ENCODE measurements around the gene PELI3. TPM values are rescaled to one million over a fixed set of nuclear protein-coding genes. Genes with fewer than 3 reads are reported as not detected.
A peak's percentile ranks its signal among the peaks of the same experiment; 100 is the strongest.

The PELI3 gene
- total and polyA plus RNA-seq, 2 of the 8 experiments (the other 6 are each of a cell fraction or from before 2014, with no cell fraction given): 5.2 to 7.6 TPM

DNA sequence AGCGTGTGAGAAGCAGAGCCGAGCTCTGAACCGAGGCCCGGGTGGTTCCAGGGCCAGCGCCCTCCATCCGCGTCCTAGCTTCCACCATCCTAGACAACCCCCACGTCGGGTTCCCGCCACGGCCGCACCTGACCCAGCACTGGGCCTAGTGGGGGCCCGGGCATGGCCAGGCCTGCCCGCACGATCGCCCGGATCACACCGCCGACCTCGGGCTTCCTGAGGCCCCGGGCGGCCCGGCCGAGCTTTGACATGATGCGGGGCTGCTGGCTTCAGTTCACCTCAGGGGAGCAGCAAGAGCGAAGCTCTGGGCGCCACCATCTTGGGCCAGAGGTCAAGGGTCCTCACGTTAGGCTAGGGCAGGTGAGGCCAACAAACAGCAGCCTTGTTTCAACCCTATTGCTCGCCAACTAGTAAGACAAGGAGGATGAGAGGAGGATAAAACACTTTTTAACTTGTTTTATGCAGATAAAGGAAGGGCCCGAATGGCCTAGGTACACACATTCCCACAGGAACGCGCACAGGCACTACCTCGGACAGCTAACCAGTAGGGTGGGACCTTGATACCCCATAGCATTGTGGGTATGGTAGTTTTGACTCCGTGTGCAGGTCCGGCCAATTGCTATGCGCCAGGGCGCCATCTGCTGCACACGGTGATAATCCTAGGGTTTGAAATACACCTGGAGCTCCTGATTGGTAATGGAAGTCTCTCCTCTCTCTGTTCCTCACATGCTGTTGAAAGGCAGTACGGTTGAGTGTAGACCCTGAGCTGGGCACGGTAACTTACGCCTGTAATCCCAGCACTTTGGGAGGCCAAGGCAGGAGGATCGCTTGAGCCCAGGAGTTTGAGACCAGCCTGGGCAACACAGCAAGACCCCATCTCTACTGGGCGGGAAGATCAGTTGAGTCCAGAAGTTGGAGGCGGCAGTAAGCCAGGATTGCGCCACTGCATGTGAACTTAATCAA, 27.9 kb upstream of the PELI3 start, which contains the start of gene MRPL11 (continued):
- TF ChIP-seq, protein P1, sequence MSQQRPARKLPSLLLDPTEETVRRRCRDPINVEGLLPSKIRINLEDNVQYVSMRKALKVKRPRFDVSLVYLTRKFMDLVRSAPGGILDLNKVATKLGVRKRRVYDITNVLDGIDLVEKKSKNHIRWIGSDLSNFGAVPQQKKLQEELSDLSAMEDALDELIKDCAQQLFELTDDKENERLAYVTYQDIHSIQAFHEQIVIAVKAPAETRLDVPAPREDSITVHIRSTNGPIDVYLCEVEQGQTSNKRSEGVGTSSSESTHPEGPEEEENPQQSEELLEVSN (IDR thresholded peaks at IDR 0.05): peak; percentile 61
- peak; percentile 99 for TF ChIP-seq SP4 (IDR thresholded peaks at IDR 0.05; ENCODE audit: low read length)
- peak; percentile 68; the same call in 1 of the 2 replicates for TF ChIP-seq CREB1 (IDR thresholded peaks at IDR 0.05)
- TF ChIP-seq BCL11A (IDR thresholded peaks at IDR 0.05; ENCODE audit: low read depth in 2 of 2, low read length in 2 of 2): no peak
- TF ChIP-seq, protein P2, sequence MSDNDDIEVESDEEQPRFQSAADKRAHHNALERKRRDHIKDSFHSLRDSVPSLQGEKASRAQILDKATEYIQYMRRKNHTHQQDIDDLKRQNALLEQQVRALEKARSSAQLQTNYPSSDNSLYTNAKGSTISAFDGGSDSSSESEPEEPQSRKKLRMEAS (IDR thresholded peaks at IDR 0.05): peak; percentile 19; the same call in 1 of the 2 replicates
- no peak; the same call in 1 of the 2 replicates for TF ChIP-seq RBBP5 (IDR thresholded peaks at IDR 0.05; ENCODE audit: borderline replicate concordance, low read depth, low read length)
- no peak for TF ChIP-seq BRCA1 (IDR thresholded peaks at IDR 0.05; ENCODE audit: low read depth, low read length)
- TF ChIP-seq, protein P3, sequence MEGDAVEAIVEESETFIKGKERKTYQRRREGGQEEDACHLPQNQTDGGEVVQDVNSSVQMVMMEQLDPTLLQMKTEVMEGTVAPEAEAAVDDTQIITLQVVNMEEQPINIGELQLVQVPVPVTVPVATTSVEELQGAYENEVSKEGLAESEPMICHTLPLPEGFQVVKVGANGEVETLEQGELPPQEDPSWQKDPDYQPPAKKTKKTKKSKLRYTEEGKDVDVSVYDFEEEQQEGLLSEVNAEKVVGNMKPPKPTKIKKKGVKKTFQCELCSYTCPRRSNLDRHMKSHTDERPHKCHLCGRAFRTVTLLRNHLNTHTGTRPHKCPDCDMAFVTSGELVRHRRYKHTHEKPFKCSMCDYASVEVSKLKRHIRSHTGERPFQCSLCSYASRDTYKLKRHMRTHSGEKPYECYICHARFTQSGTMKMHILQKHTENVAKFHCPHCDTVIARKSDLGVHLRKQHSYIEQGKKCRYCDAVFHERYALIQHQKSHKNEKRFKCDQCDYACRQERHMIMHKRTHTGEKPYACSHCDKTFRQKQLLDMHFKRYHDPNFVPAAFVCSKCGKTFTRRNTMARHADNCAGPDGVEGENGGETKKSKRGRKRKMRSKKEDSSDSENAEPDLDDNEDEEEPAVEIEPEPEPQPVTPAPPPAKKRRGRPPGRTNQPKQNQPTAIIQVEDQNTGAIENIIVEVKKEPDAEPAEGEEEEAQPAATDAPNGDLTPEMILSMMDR (IDR thresholded peaks at IDR 0.05; ENCODE audit: control extremely low read depth in 1 of 3, insufficient read depth in 1 of 3, low read depth in 1 of 3, low read length in 3 of 3): peak; percentile 72 to 92 (median 77)
- TF ChIP-seq YY1 (IDR thresholded peaks at IDR 0.05; ENCODE audit: low read depth, low read length): peak; percentile 94
- TF ChIP-seq POU5F1 (IDR thresholded peaks at IDR 0.05; ENCODE audit: low read depth, low read length): no peak
- peak; percentile 17; the same call in 1 of the 2 replicates for TF ChIP-seq CHD2 (IDR thresholded peaks at IDR 0.05; ENCODE audit: low read length)
- TF ChIP-seq RNF2 (IDR thresholded peaks at IDR 0.05; ENCODE audit: borderline replicate concordance, low read depth, low read length, missing control alignments, poor library complexity, severe bottlenecking): no peak
- peak; percentile 81 for TF ChIP-seq TEAD4 (IDR thresholded peaks at IDR 0.05; ENCODE audit: low read depth, low read length)
- TF ChIP-seq TAF1 (IDR thresholded peaks at IDR 0.05; ENCODE audit: low read depth, low read length): peak; percentile 89
- TF ChIP-seq, protein P4, sequence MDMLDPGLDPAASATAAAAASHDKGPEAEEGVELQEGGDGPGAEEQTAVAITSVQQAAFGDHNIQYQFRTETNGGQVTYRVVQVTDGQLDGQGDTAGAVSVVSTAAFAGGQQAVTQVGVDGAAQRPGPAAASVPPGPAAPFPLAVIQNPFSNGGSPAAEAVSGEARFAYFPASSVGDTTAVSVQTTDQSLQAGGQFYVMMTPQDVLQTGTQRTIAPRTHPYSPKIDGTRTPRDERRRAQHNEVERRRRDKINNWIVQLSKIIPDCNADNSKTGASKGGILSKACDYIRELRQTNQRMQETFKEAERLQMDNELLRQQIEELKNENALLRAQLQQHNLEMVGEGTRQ (IDR thresholded peaks at IDR 0.05; ENCODE audit: low read length): no peak
- 0 out of 2 replicates have a peak, but pooled peaks have one; percentile 14 for TF ChIP-seq RXRA (IDR thresholded peaks at IDR 0.05; ENCODE audit: insufficient read depth, low read depth, low read length)
- TF ChIP-seq CHD1 (IDR thresholded peaks at IDR 0.05; ENCODE audit: low read depth, low read length): no peak
- peak; percentile 35 for TF ChIP-seq KDM4A (IDR thresholded peaks at IDR 0.05; ENCODE audit: low read depth, low read length, severe bottlenecking)
- TF ChIP-seq RFX5 (IDR thresholded peaks at IDR 0.05; ENCODE audit: borderline replicate concordance, low read depth, low read length): no peak
